Neural progenitor cell (in vitro differentiated cells): ENCODE measurements around the gene SYNC. TPM values are rescaled to one million over a fixed set of nuclear protein-coding genes. Genes with fewer than 3 reads are reported as not detected.

Experiments
- DNase-seq: peaks from one replicate; pipeline ENCODE4 v3.0.0-alpha.2; 2016; ENCODE audit warnings: low spot score
- H2AFZ ChIP-seq: fragments of 200-600 bp; sonication (generic); replicated peaks from 2 replicates; pipeline ENCODE4 v1.6.1; 2016; ENCODE audit warnings: antibody characterized with exemption
- H3F3A ChIP-seq: fragments of 200-600 bp; sonication (generic); 2 replicates; pipeline ENCODE4 v1.6.1; 2016; ENCODE audit warnings: antibody characterized with exemption, low read depth
- H3K27ac ChIP-seq: fragments of 200-600 bp; sonication (generic); 2 replicates; pipeline ENCODE4 v1.5.1; 2016; ENCODE audit warnings: mild to moderate bottlenecking
- H3K27me3 ChIP-seq: fragments of 200-600 bp; sonication (generic); 2 replicates; pipeline ENCODE4 v1.6.1; 2016; ENCODE audit warnings: mild to moderate bottlenecking, moderate library complexity
- H3K36me3 ChIP-seq: fragments of 200-600 bp; sonication (generic); 2 replicates; pipeline ENCODE4 v1.5.1; 2016
- H3K4me1 ChIP-seq: fragments of 200-600 bp; sonication (generic); 2 replicates; pipeline ENCODE4 v1.6.1; 2016; ENCODE audit warnings: mixed run types
- H3K4me2 ChIP-seq: fragments of 200-600 bp; sonication (generic); 2 replicates; pipeline ENCODE4 v1.6.1; 2016
- H3K4me3 ChIP-seq: fragments of 200-600 bp; sonication (generic); 2 replicates; pipeline ENCODE4 v1.5.1; 2016
- H3K79me2 ChIP-seq: fragments of 200-600 bp; sonication (generic); 2 replicates; pipeline ENCODE4 v1.6.1; 2016; ENCODE audit warnings: low read depth
- H3K9ac ChIP-seq: fragments of 200-600 bp; sonication (generic); 2 replicates; pipeline ENCODE4 v1.6.1; 2016
- H3K9me3 ChIP-seq: fragments of 200-600 bp; sonication (generic); 2 replicates; pipeline ENCODE4 v1.5.1; 2016; ENCODE audit warnings: low read depth
- H4K20me1 ChIP-seq: fragments of 200-600 bp; sonication (generic); 2 replicates; pipeline ENCODE4 v1.6.1; 2016; ENCODE audit warnings: low read depth
- H3K27ac Mint-ChIP-seq: 3 replicates; pipeline ENCODE4 v1.8.0; 2021; ENCODE audit warnings: mixed read lengths
- H3K27me3 Mint-ChIP-seq: 2 replicates; pipeline ENCODE4 v1.8.0; 2022; ENCODE audit warnings: low read depth, mild to moderate bottlenecking, inconsistent platforms, moderate library complexity, mixed read lengths; ENCODE audit not compliant: insufficient read depth
- H3K36me3 Mint-ChIP-seq: 3 replicates; pipeline ENCODE4 v1.8.0; 2021; ENCODE audit warnings: mixed read lengths
- H3K4me1 Mint-ChIP-seq: 3 replicates; pipeline ENCODE4 v1.8.0; 2021; ENCODE audit warnings: mixed read lengths
- H3K4me3 Mint-ChIP-seq: 3 replicates; pipeline ENCODE4 v1.8.0; 2021; ENCODE audit warnings: mild to moderate bottlenecking, moderate library complexity, mixed read lengths
- H3K9me3 Mint-ChIP-seq: 3 replicates; pipeline ENCODE4 v1.8.0; 2020; ENCODE audit warnings: mixed read lengths
- CTCF ChIP-seq: fragments of 200-600 bp; sonication (generic); IDR thresholded peaks from 2 replicates; pipeline ENCODE4 v1.5.1; 2017; ENCODE audit warnings: antibody characterized with exemption, mild to moderate bottlenecking
- EZH2 ChIP-seq: fragments of 200-600 bp; sonication (generic); IDR thresholded peaks from 2 replicates; pipeline ENCODE4 v1.6.1; 2017; ENCODE audit warnings: antibody characterized with exemption, mild to moderate bottlenecking, moderate library complexity
- EZH2phosphoT487 ChIP-seq: fragments of 200-600 bp; sonication (generic); IDR thresholded peaks from 2 replicates; pipeline ENCODE4 v1.6.1; 2017; ENCODE audit warnings: antibody characterized with exemption
- total RNA-seq: library from RNA; depleted of rRNA; stranded (reverse); fragments of >200 nt; gene quantifications from 2 replicates; pipeline ENCODE4 v1.2.3, GENCODE V29; 2015; ENCODE audit warnings: low replicate concordance

SYNC gene
- total RNA-seq, 1 donor from 2014 or later = not detected

GRCh38 chr1:32717503-32717902 lies 14.9 kb upstream of the SYNC start:
- Mint-ChIP-seq H3K4me3 (peak overlapping the region; percentile 72), H3K27ac (peak overlapping the region; percentile 91), H3K27me3 (peaks cover 8% of the 10 kb centered on the region), H3K36me3 (no peaks in the 10 kb centered on the region), H3K4me1 (peaks cover 17% of the 10 kb centered on the region), H3K9me3 (no peaks in the 10 kb centered on the region)
- H3K4me1 ChIP-seq = peaks cover 15% of the 10 kb centered on the region
- no peaks in the 10 kb centered on the region for H4K20me1 ChIP-seq
- no peak for TF ChIP-seq CTCF
- no peak for TF ChIP-seq EZH2
- DNase-seq = no peak
- H3K9me3 ChIP-seq = no peaks in the 10 kb centered on the region
- H3K27ac ChIP-seq = no peak overlapping the region
- no peaks in the 10 kb centered on the region for H3K79me2 ChIP-seq
- H2AFZ ChIP-seq = no peak overlapping the region
- no peaks in the 10 kb centered on the region for H3K27me3 ChIP-seq
- no peak overlapping the region for H3K9ac ChIP-seq
- H3F3A ChIP-seq = peaks cover 17% of the 10 kb centered on the region
- H3K4me2 ChIP-seq = peak overlapping the region; percentile 79
- no peaks in the 10 kb centered on the region for H3K36me3 ChIP-seq
- H3K4me3 ChIP-seq = no peak overlapping the region

GRCh38 chr1:32716312-32717148 lies 14.0 kb upstream of the SYNC start:
- no peak overlapping the region for H3K9ac ChIP-seq
- Mint-ChIP-seq H3K27ac (peak overlapping the region; percentile 91), H3K27me3 (peaks cover 8% of the 10 kb centered on the region), H3K36me3 (no peaks in the 10 kb centered on the region), H3K4me1 (peaks cover 17% of the 10 kb centered on the region), H3K4me3 (peak overlapping the region; percentile 72), H3K9me3 (no peaks in the 10 kb centered on the region)
- H3K4me1 ChIP-seq = peaks cover 15% of the 10 kb centered on the region
- peak overlapping the region; percentile 24 for H3K4me3 ChIP-seq
- no peaks in the 10 kb centered on the region for H3K36me3 ChIP-seq
- H3K4me2 ChIP-seq = peak overlapping the region; percentile 79
- no peak overlapping the region for H3K27ac ChIP-seq
- no peaks in the 10 kb centered on the region for H3K9me3 ChIP-seq
- H3K79me2 ChIP-seq = no peaks in the 10 kb centered on the region
- TF ChIP-seq EZH2phosphoT487 (no peak), EZH2 (no peak)
- peak overlapping the region; percentile 63 for H2AFZ ChIP-seq
- DNase-seq = peak; percentile 86
- peaks cover 17% of the 10 kb centered on the region for H3F3A ChIP-seq
- no peaks in the 10 kb centered on the region for H4K20me1 ChIP-seq
- H3K27me3 ChIP-seq = no peaks in the 10 kb centered on the region

GRCh38 chr1:32715901-32716311 lies 13.3 kb upstream of the SYNC start:
- Histone ChIP-seq H3F3A (peaks cover 17% of the 10 kb centered on the region), H3K36me3 (no peaks in the 10 kb centered on the region), H3K4me2 (no peak overlapping the region), H3K4me3 (no peak overlapping the region), H2AFZ (no peak overlapping the region), H3K9me3 (no peaks in the 10 kb centered on the region), H3K4me1 (peaks cover 15% of the 10 kb centered on the region), H3K27ac (no peak overlapping the region), H4K20me1 (no peaks in the 10 kb centered on the region), H3K27me3 (no peaks in the 10 kb centered on the region), H3K9ac (no peak overlapping the region), H3K79me2 (no peaks in the 10 kb centered on the region)
- peaks cover 8% of the 10 kb centered on the region for H3K27me3 Mint-ChIP-seq
- no peaks in the 10 kb centered on the region for H3K36me3 Mint-ChIP-seq
- no peaks in the 10 kb centered on the region for H3K9me3 Mint-ChIP-seq
- peak overlapping the region; percentile 51 for H3K27ac Mint-ChIP-seq
- DNase-seq = no peak
- H3K4me3 Mint-ChIP-seq = peak overlapping the region; percentile 66
- TF ChIP-seq EZH2 (no peak), CTCF (no peak)
- H3K4me1 Mint-ChIP-seq = peaks cover 17% of the 10 kb centered on the region

GRCh38 chr1:32714277-32714676 lies 11.7 kb upstream of the SYNC start:
- Mint-ChIP-seq H3K9me3 (no peaks in the 10 kb centered on the region), H3K36me3 (no peaks in the 10 kb centered on the region), H3K4me1 (peaks cover 17% of the 10 kb centered on the region), H3K4me3 (peak overlapping the region; percentile 9), H3K27me3 (peaks cover 6% of the 10 kb centered on the region), H3K27ac (no peak overlapping the region)
- Histone ChIP-seq H3K36me3 (no peaks in the 10 kb centered on the region), H3K27ac (no peak overlapping the region), H3K4me1 (peaks cover 15% of the 10 kb centered on the region), H3K9me3 (no peaks in the 10 kb centered on the region), H3K4me3 (no peak overlapping the region), H3K9ac (no peak overlapping the region), H3K79me2 (no peaks in the 10 kb centered on the region), H3F3A (peaks cover 17% of the 10 kb centered on the region), H2AFZ (no peak overlapping the region), H4K20me1 (no peaks in the 10 kb centered on the region), H3K27me3 (no peaks in the 10 kb centered on the region), H3K4me2 (no peak overlapping the region)
- DNase-seq = no peak
- TF ChIP-seq EZH2phosphoT487 (no peak), EZH2 (no peak), CTCF (no peak)
